Gastrocnemius medialis (tissue), 4 donors: ENCODE data around the gene LARGE1. TPM values are rescaled to one million over a fixed set of nuclear protein-coding genes. Genes with fewer than 3 reads are reported as not detected.

Experiments used
- ATAC-seq, 2 donors: fragments of 150-250 bp; one replicate each; pipeline ENCODE4 v1.9.1; 2016
- DNase-seq, 2 donors: peaks; one replicate each; pipeline ENCODE4 v3.0.0-alpha.2; 2019
- H3K27ac ChIP-seq, 4 donors: fragments of 200-600 bp; sonication (generic); 1 replicate in 1 of 4; 2 replicates in 3 of 4; pipeline ENCODE4 v1.5.1; 2016 to 2018; ENCODE audit warnings: mild to moderate bottlenecking in 2 of 4, moderate library complexity in 1 of 4
- H3K27me3 ChIP-seq, 3 donors: fragments of 200-600 bp; sonication (generic) in 2 of 3; 1 replicate in 1 of 3; 2 replicates in 2 of 3; pipeline versions ENCODE4 v1.5.1 to v1.6.0; 2016 to 2019; ENCODE audit warnings: mild to moderate bottlenecking in 1 of 3, moderate library complexity in 1 of 3
- H3K36me3 ChIP-seq, 2 donors: fragments of 200-600 bp; sonication (generic) in 1 of 2; one replicate each; pipeline ENCODE4 v1.5.1; 2017 to 2018
- H3K4me1 ChIP-seq, 2 donors: fragments of 200-600 bp; sonication (generic) in 1 of 2; one replicate each; pipeline ENCODE4 v1.5.1; 2016 to 2017; ENCODE audit warnings: mild to moderate bottlenecking in 2 of 2
- H3K4me3 ChIP-seq, 4 donors: fragments of 200-600 bp; sonication (generic) in 3 of 4; 1 replicate in 1 of 4; 2 replicates in 3 of 4; pipeline ENCODE4 v1.5.1; 2016 to 2019; ENCODE audit warnings: mild to moderate bottlenecking in 2 of 4
- H3K9me3 ChIP-seq, 3 donors: fragments of 200-600 bp; sonication (generic) in 2 of 3; 1 replicate in 1 of 3; 2 replicates in 2 of 3; pipeline ENCODE4 v1.5.1; 2016 to 2019
- POLR2A ChIP-seq, 2 donors: fragments of 450-650 bp; IDR thresholded peaks; one replicate each; pipeline ENCODE4 v1.6.1; 2017; ENCODE audit warnings: antibody characterized with exemption in 2 of 2, mild to moderate bottlenecking in 2 of 2, moderate library complexity in 2 of 2
- in situ Hi-C, 4 donors: fragments of 200-750 bp; cut with MboI; loops; one replicate each; pipeline versions ENCODE4 v1.15.0 to v1.8.0; 2017; ENCODE audit warnings: low sequenced_read_pairs in 4 of 4
- intact Hi-C: fragments of 100-400 bp; cut with DNase I; formaldehyde crosslinking; loops from one replicate; pipeline ENCODE4 v1.15.1; 2023; ENCODE audit warnings: low total_unique reads
- total RNA-seq, 4 donors: library from RNA; depleted of rRNA; stranded (reverse); fragments of >200 nt; gene quantifications; one replicate each; pipeline versions ENCODE4 v1.1.0 to v1.2.3, GENCODE V29; 2016
- TF ChIP-seq, protein P1 (sequence below), 5 experiments: fragments of 450-650 bp in 3 of 5; fragments of 200-600 bp in 2 of 5; sonication (generic) in 2 of 5; IDR thresholded peaks in 4 of 5; conservative IDR thresholded peaks in 1 of 5; 1 replicate in 4 of 5; 2 replicates in 1 of 5; pipeline ENCODE4 v1.5.1; 2016 to 2019; ENCODE audit warnings: antibody characterized with exemption in 5 of 5, mild to moderate bottlenecking in 3 of 5, moderate library complexity in 3 of 5

Gene LARGE1
- total RNA-seq, 4 donors from 2014 or later: 48.5 to 91.0 (median 68.4) TPM

DNA sequence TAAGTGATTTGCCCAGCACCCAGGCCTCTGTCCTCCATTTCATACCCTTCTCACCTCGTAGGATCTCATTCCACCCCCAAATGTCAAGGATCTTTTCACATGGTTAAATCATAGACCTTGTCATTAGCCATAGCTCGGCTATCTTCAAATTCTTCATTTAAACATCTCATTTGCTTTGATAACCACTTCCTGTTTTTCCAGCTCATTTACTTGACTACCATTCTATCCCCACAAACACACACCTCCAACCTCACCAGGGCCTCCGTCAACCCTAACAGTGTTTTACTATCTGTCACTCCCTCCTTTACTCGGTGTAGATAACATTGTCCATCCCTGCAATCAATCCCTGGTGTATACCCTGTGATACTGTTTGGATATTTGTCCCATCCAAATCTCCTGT lies 36.8 kb upstream of the LARGE1 start:
- H3K27ac ChIP-seq: no peak overlapping the region
- in situ Hi-C loops: no loop called here
- DNase-seq (no peak), ATAC-seq (no peak)
- no peaks in the 10 kb centered on the region for H3K4me1 ChIP-seq
- no peaks in the 10 kb centered on the region for H3K27me3 ChIP-seq
- no peaks in the 10 kb centered on the region for H3K9me3 ChIP-seq
- H3K36me3 ChIP-seq: no peaks in the 10 kb centered on the region
- TF ChIP-seq, protein P1, sequence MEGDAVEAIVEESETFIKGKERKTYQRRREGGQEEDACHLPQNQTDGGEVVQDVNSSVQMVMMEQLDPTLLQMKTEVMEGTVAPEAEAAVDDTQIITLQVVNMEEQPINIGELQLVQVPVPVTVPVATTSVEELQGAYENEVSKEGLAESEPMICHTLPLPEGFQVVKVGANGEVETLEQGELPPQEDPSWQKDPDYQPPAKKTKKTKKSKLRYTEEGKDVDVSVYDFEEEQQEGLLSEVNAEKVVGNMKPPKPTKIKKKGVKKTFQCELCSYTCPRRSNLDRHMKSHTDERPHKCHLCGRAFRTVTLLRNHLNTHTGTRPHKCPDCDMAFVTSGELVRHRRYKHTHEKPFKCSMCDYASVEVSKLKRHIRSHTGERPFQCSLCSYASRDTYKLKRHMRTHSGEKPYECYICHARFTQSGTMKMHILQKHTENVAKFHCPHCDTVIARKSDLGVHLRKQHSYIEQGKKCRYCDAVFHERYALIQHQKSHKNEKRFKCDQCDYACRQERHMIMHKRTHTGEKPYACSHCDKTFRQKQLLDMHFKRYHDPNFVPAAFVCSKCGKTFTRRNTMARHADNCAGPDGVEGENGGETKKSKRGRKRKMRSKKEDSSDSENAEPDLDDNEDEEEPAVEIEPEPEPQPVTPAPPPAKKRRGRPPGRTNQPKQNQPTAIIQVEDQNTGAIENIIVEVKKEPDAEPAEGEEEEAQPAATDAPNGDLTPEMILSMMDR (IDR thresholded peaks at IDR 0.05 in 4 of 5, conservative IDR thresholded peaks at IDR 0.05 in 1 of 5): no peak
- no peak for TF ChIP-seq POLR2A (IDR thresholded peaks at IDR 0.05)
- H3K4me3 ChIP-seq: no peak overlapping the region
- intact Hi-C loops: no loop called here

DNA sequence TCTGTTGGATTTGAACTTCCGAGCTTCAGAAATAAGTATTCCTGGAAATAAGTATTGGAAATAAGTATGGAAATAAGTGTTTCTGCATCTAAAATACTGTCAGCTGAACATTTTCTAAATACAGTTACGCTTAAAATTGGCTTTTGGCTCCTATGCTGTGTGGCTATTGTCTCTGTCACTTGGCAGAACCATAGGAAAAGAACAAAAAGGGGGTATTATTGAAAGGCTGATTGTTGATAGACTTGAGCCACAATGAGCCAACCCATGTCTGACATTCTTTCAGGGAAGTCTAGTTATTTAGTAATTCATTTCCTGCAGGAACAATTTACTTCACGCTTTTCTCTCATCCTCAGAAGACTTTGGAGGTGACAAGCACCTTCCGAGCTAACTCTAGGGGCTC lies 32.5 kb upstream of the LARGE1 start:
- H3K27ac ChIP-seq: no peak overlapping the region
- DNase-seq (no peak), ATAC-seq (no peak)
- H3K4me1 ChIP-seq: no peaks in the 10 kb centered on the region
- no peak overlapping the region for H3K4me3 ChIP-seq
- no peak for TF ChIP-seq POLR2A (IDR thresholded peaks at IDR 0.05)
- TF ChIP-seq, protein P1 (IDR thresholded peaks at IDR 0.05 in 4 of 5, conservative IDR thresholded peaks at IDR 0.05 in 1 of 5): no peak
- intact Hi-C loops (no loop called here), in situ Hi-C loops (no loop called here)
- no peaks in the 10 kb centered on the region for H3K27me3 ChIP-seq
- no peaks in the 10 kb centered on the region for H3K9me3 ChIP-seq
- H3K36me3 ChIP-seq: no peaks in the 10 kb centered on the region

DNA sequence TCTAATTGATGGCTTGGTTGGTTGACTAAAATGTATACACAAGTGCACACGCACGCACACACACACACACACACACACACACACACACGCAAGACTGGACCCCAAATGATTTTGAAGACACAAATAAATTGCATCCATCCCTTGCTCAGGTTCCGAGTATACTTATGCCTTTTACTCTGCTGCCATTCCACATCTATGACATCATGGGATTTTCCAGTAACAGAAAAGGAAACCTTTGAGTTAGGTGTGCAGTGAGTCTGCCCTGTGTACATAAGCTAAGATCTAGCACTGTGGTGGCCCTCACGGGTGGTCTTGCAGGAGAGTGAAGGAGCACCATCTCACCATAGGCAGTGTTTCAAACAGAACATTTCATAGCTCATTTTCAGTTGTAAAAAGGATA lies 20.5 kb upstream of the LARGE1 start:
- in situ Hi-C loops (loop anchor here in 1 of 4 donors (25.0 kb wide), 1 partner anchor 628 kb away; no protein-coding TSS in a partner anchor), intact Hi-C loops (no loop called here)
- Histone ChIP-seq H3K27me3 (no peaks in the 10 kb centered on the region), H3K4me3 (no peak overlapping the region), H3K36me3 (no peaks in the 10 kb centered on the region), H3K9me3 (no peaks in the 10 kb centered on the region), H3K27ac (no peak overlapping the region), H3K4me1 (no peaks in the 10 kb centered on the region)
- TF ChIP-seq, protein P1 (IDR thresholded peaks at IDR 0.05 in 4 of 5, conservative IDR thresholded peaks at IDR 0.05 in 1 of 5): no peak
- TF ChIP-seq POLR2A (IDR thresholded peaks at IDR 0.05): no peak
- no peak for DNase-seq
- no peak for ATAC-seq

DNA sequence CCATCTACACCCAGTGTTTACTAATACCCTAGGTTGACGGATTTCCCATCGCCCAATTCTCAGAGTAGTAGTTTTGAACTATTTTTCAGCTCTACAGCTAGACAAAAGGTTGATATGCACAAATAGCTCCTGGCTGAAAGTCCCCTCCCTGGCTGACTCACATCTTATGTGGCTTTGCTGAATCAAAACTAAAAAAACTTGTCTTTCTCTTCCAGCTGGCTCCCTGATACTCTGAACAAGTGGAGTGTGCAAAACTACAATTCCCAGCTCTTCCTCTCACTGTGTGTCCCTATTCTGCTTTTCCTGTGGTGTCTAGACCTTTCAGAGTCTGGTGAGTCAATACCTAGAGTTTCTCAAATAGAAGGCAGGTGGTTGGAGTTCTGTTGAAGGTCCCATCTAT lies 12.7 kb upstream of the LARGE1 start:
- H3K4me1 ChIP-seq: no peaks in the 10 kb centered on the region
- DNase-seq (no peak), ATAC-seq (no peak)
- H3K27me3 ChIP-seq: no peaks in the 10 kb centered on the region
- no peak overlapping the region for H3K4me3 ChIP-seq
- H3K27ac ChIP-seq: no peak overlapping the region
- no peaks in the 10 kb centered on the region for H3K36me3 ChIP-seq
- intact Hi-C loops: no loop called here
- in situ Hi-C loops: loop anchor here in 1 of 4 donors (25.0 kb wide), 1 partner anchor 621 kb away; no protein-coding TSS in a partner anchor
- TF ChIP-seq, protein P1 (IDR thresholded peaks at IDR 0.05 in 4 of 5, conservative IDR thresholded peaks at IDR 0.05 in 1 of 5): no peak
- no peak for TF ChIP-seq POLR2A (IDR thresholded peaks at IDR 0.05)
- H3K9me3 ChIP-seq: no peaks in the 10 kb centered on the region

DNA sequence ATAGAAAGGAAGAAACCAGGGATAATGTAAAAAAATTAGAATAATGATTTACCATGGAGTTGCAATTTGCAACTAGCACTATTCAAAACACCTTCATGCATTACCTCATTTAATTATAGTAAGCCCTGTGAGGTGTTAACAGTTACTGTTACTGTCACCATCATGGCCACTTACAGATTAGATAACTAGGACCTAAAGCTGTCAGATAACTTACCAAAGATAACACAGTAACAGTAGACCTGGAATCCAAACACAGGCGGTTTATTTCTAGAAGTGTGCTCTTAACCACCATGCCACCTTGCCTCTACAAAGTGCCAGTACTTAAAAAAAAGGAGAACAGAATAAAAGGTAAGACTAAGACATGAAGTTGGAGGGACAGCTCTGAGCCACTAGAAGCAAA lies 11.1 kb upstream of the LARGE1 start:
- Histone ChIP-seq H3K4me1 (no peaks in the 10 kb centered on the region), H3K27me3 (no peaks in the 10 kb centered on the region), H3K27ac (no peak overlapping the region), H3K36me3 (no peaks in the 10 kb centered on the region), H3K4me3 (no peak overlapping the region), H3K9me3 (no peaks in the 10 kb centered on the region)
- DNase-seq: no peak
- no peak for ATAC-seq
- TF ChIP-seq POLR2A (IDR thresholded peaks at IDR 0.05): no peak
- TF ChIP-seq, protein P1 (IDR thresholded peaks at IDR 0.05 in 4 of 5, conservative IDR thresholded peaks at IDR 0.05 in 1 of 5): no peak
- in situ Hi-C loops: loop anchor here in 1 of 4 donors (25.0 kb wide), 1 partner anchor 619 kb away; no protein-coding TSS in a partner anchor
- intact Hi-C loops: no loop called here
